ENCODE data around the gene RXRA.

- TF ChIP-seq BHLHE40 (IDR thresholded peaks at IDR 0.05; ENCODE audit: borderline replicate concordance) = no peak
- no peak for TF ChIP-seq NFRKB (IDR thresholded peaks at IDR 0.05)
- TF ChIP-seq ZNF384 (IDR thresholded peaks at IDR 0.05) = no peak
- TF ChIP-seq HDGF (IDR thresholded peaks at IDR 0.05; ENCODE audit: borderline replicate concordance) = no peak
- no peak for TF ChIP-seq SP1 (IDR thresholded peaks at IDR 0.05)
- TF ChIP-seq SUZ12 (IDR thresholded peaks at IDR 0.05) = no peak
Measured at GRCh38 chr9:134370638-134371037, 44.4 kb downstream of the RXRA start.
